H1 (cell line): ENCODE results near the gene MBLAC2. TPM values are rescaled to one million over a fixed set of nuclear protein-coding genes. Genes with fewer than 3 reads are reported as not detected.

ENCODE experiments used
- CTCF ChIA-PET: fragments of 300-600 bp; sonication (Branson Sonifier 250); formaldehyde crosslinking; loops from one replicate; lab custom pipeline; 2021; ENCODE audit not compliant: partially characterized antibody; lab: Charles Lee
- POLR2A ChIA-PET: fragments of 300-600 bp; sonication (Branson Sonifier 250); formaldehyde crosslinking; loops from one replicate; lab custom pipeline; 2021; ENCODE audit warnings: inconsistent platforms; ENCODE audit not compliant: partially characterized antibody; lab: Charles Lee
- DNase-seq, 2 experiments: peaks; one replicate each; pipeline versions ENCODE4 v3.0.0 to v3.0.0-alpha.2; 2010 to 2022; ENCODE audit warnings: low spot score in 2 of 2, low read depth in 1 of 2, mixed read lengths in 1 of 2
- FAIRE-seq: peaks from 2 replicates; lab custom pipeline; 2011; peaks lifted over from hg19 to GRCh38; lab: Jason Lieb, UNC
- H2AFZ ChIP-seq: 2 replicates; pipeline ENCODE4 v1.8.1; 2012; ENCODE audit warnings: low read length, inconsistent platforms
- H2AK5ac ChIP-seq: 2 replicates; pipeline ENCODE4 v1.6.1; 2013; ENCODE audit warnings: low read depth, low read length
- H2BK120ac ChIP-seq: replicated peaks from 2 replicates; pipeline ENCODE3; 2013; ENCODE audit warnings: low read depth, low read length, inconsistent platforms
- H2BK12ac ChIP-seq: 2 replicates; pipeline ENCODE4 v1.6.1; 2013; ENCODE audit warnings: low read depth, low read length
- H2BK15ac ChIP-seq: 2 replicates; pipeline ENCODE4 v1.6.1; 2013; ENCODE audit warnings: low read length
- H2BK20ac ChIP-seq: 2 replicates; pipeline ENCODE4 v1.6.1; 2013; ENCODE audit warnings: low read length
- H2BK5ac ChIP-seq: 2 replicates; pipeline ENCODE4 v1.6.1; 2013; ENCODE audit warnings: low read depth, low read length
- H3K14ac ChIP-seq: 2 replicates; pipeline ENCODE4 v1.6.1; 2013; ENCODE audit warnings: inconsistent platforms; ENCODE audit not compliant: insufficient read length
- H3K18ac ChIP-seq: 2 replicates; pipeline ENCODE4 v1.6.1; 2013; ENCODE audit warnings: low read length; ENCODE audit errors: extremely low read depth
- H3K23ac ChIP-seq: 2 replicates; pipeline ENCODE4 v1.6.1; 2013; ENCODE audit warnings: inconsistent platforms; ENCODE audit not compliant: insufficient read length
- H3K23me2 ChIP-seq: 2 replicates; pipeline ENCODE4 v1.6.1; 2013; ENCODE audit warnings: low read depth, low read length
- H3K27ac ChIP-seq: 2 replicates; pipeline ENCODE4 v1.6.1; 2011; ENCODE audit warnings: low read depth, low read length, inconsistent platforms
- H3K27me3 ChIP-seq, 4 experiments: replicated peaks in 1 of 4; 1 replicate in 1 of 4; 2 replicates in 3 of 4; pipeline versions ENCODE4 v1.6.1 to v1.8.1; 2011 to 2013; ENCODE audit warnings: low read length in 3 of 4, mild to moderate bottlenecking in 3 of 4, inconsistent platforms in 2 of 4, mixed read lengths in 2 of 4, moderate library complexity in 1 of 4; ENCODE audit not compliant: control insufficient read depth in 3 of 4, insufficient read depth in 3 of 4; ENCODE audit errors: extremely low read depth in 1 of 4
- H3K36me3 ChIP-seq, 4 experiments: 2 replicates each; pipeline versions ENCODE4 v1.6.1 to v1.8.1; 2011 to 2013; ENCODE audit warnings: mild to moderate bottlenecking in 4 of 4, low read length in 3 of 4, moderate library complexity in 2 of 4, control low read depth in 1 of 4, inconsistent platforms in 1 of 4; ENCODE audit not compliant: insufficient read depth in 4 of 4, control insufficient read depth in 2 of 4
- H3K4ac ChIP-seq: replicated peaks from 2 replicates; pipeline ENCODE3; 2013; ENCODE audit warnings: low read length, low read depth, mixed read lengths, inconsistent platforms; ENCODE audit not compliant: insufficient read length
- H3K4me1 ChIP-seq, 4 experiments: replicated peaks in 1 of 4; 1 replicate in 1 of 4; 2 replicates in 3 of 4; pipeline versions ENCODE4 v1.6.1 to v1.8.1; 2011 to 2013; ENCODE audit warnings: low read length in 3 of 4, inconsistent platforms in 2 of 4, mixed read lengths in 1 of 4; ENCODE audit not compliant: insufficient read depth in 4 of 4, control insufficient read depth in 3 of 4
- H3K4me2 ChIP-seq, 2 experiments: 2 replicates each; pipeline versions ENCODE4 v1.6.1 to v1.8.1; 2011 to 2013; ENCODE audit warnings: low read depth in 2 of 2, low read length in 2 of 2, control low read depth in 1 of 2, inconsistent platforms in 1 of 2, mild to moderate bottlenecking in 1 of 2; ENCODE audit not compliant: insufficient read depth in 1 of 2
- H3K4me3 ChIP-seq, 4 experiments: fragments of 200-600, 300-600 bp in 1 of 4; sonication (generic), shearing (Covaris generic), sonication (Bioruptor Twin) in 1 of 4; 2 replicates each; pipeline versions ENCODE4 v1.5.1 to v1.8.1; 2011 to 2016; ENCODE audit warnings: low read length in 4 of 4, low read depth in 3 of 4, control low read depth in 2 of 4, inconsistent platforms in 2 of 4, mild to moderate bottlenecking in 2 of 4, mixed read lengths in 1 of 4, moderate library complexity in 1 of 4; ENCODE audit not compliant: insufficient read depth in 2 of 4; ENCODE audit errors: extremely low read depth in 1 of 4
- H3K56ac ChIP-seq: replicated peaks from 2 replicates; pipeline ENCODE3; 2013; ENCODE audit warnings: low read depth, mild to moderate bottlenecking, mixed read lengths, low read length, inconsistent platforms; ENCODE audit not compliant: insufficient read length
- H3K79me1 ChIP-seq: 2 replicates; pipeline ENCODE4 v1.6.1; 2013; ENCODE audit warnings: low read depth, low read length, control low read depth
- H3K79me2 ChIP-seq, 2 experiments: 2 replicates each; pipeline versions ENCODE4 v1.6.1 to v1.8.1; 2012 to 2013; ENCODE audit warnings: low read length in 2 of 2, mild to moderate bottlenecking in 2 of 2, inconsistent platforms in 1 of 2; ENCODE audit not compliant: insufficient read depth in 2 of 2, control insufficient read depth in 1 of 2
- H3K9ac ChIP-seq, 4 experiments: replicated peaks in 1 of 4; 1 replicate in 1 of 4; 2 replicates in 3 of 4; pipeline versions ENCODE4 v1.6.1 to v1.8.1; 2011 to 2013; ENCODE audit warnings: low read depth in 3 of 4, low read length in 3 of 4, control low read depth in 2 of 4, mild to moderate bottlenecking in 2 of 4, moderate library complexity in 2 of 4, inconsistent platforms in 1 of 4; ENCODE audit errors: extremely low read depth in 1 of 4
- H3K9me3 ChIP-seq, 2 experiments: 2 replicates each; pipeline versions ENCODE4 v1.6.1 to v1.8.1; 2012 to 2013; ENCODE audit warnings: mild to moderate bottlenecking in 2 of 2, moderate library complexity in 2 of 2, control low read depth in 1 of 2, inconsistent platforms in 1 of 2, low read depth in 1 of 2, low read length in 1 of 2, mixed read lengths in 1 of 2; ENCODE audit not compliant: insufficient read depth in 2 of 2
- H4K20me1 ChIP-seq, 2 experiments: replicated peaks in 1 of 2; 2 replicates each; pipeline versions ENCODE3 to v1.8.1; 2011 to 2013; ENCODE audit warnings: inconsistent platforms in 2 of 2, low read length in 2 of 2, mild to moderate bottlenecking in 1 of 2; ENCODE audit not compliant: insufficient read depth in 2 of 2, control insufficient read depth in 1 of 2
- H4K5ac ChIP-seq: 2 replicates; pipeline ENCODE4 v1.6.1; 2013; ENCODE audit warnings: low read length, low read depth, mixed read lengths, inconsistent platforms; ENCODE audit not compliant: insufficient read length
- H4K8ac ChIP-seq: 2 replicates; pipeline ENCODE4 v1.8.0; 2013; ENCODE audit warnings: mild to moderate bottlenecking, moderate library complexity, low read length, inconsistent platforms; ENCODE audit not compliant: insufficient read depth; ENCODE audit errors: extremely low read depth
- H4K91ac ChIP-seq: replicated peaks from 2 replicates; pipeline ENCODE3; 2013; ENCODE audit warnings: low read length, mixed read lengths, inconsistent platforms; ENCODE audit not compliant: insufficient read length
- CBX5 ChIP-seq: fragments of 300-800, 300-1000 bp; sonication (generic); IDR thresholded peaks from 2 replicates; pipeline ENCODE4 v1.7.1; 2016; ENCODE audit warnings: antibody characterized with exemption, low read length, low read depth
- KDM4A ChIP-seq: IDR thresholded peaks from one replicate; pipeline ENCODE4 v1.7.1; 2012; ENCODE audit warnings: low read depth, mild to moderate bottlenecking, moderate library complexity, low read length, inconsistent platforms; ENCODE audit not compliant: severe bottlenecking
- RXRA ChIP-seq: IDR thresholded peaks from 2 replicates; pipeline ENCODE4 v1.6.1; 2011; ENCODE audit warnings: low read depth, mild to moderate bottlenecking, low read length, moderate library complexity; ENCODE audit not compliant: insufficient read depth
- SP1 ChIP-seq: IDR thresholded peaks from 2 replicates; pipeline ENCODE4 v1.6.1; 2011; ENCODE audit warnings: low read depth, low read length
- TCF12 ChIP-seq: IDR thresholded peaks from 2 replicates; pipeline ENCODE4 v1.6.1; 2011; ENCODE audit warnings: low read depth, mild to moderate bottlenecking, low read length
- WGBS, 2 experiments: shearing (Covaris generic) in 1 of 2; methylation state at CpG; one replicate each; pipeline versions ENCODE4 v1.1.6 to v1.1.7; 2013 to 2015; ENCODE audit warnings: low lambda C conversion rate in 2 of 2, mixed read lengths in 2 of 2, inconsistent platforms in 1 of 2, low coverage in 1 of 2, missing lambda C conversion rate in 1 of 2; ENCODE audit not compliant: insufficient replicate concordance in 2 of 2, insufficient coverage in 1 of 2, insufficient read length in 1 of 2; ENCODE audit errors: extremely low coverage in 1 of 2, missing lambda C conversion rate in 1 of 2; 5-methylcytosine and 5-hydroxymethylcytosine counted together
- polyA plus RNA-seq, 7 experiments: library from polyadenylated mRNA; depleted of rRNA in 3 of 7; stranded (reverse) in 5 of 7; unstranded in 2 of 7; fragments of >200 nt in 5 of 7; fragments of 200-250 nt in 2 of 7; gene quantifications; 1 replicate in 5 of 7; 2 replicates in 1 of 7; 4 replicates in 1 of 7; pipeline versions ENCODE4 v1.2.1 to v1.2.3, GENCODE V29; 2011 to 2013; ENCODE audit warnings: missing spikeins in 2 of 7, mixed read lengths in 2 of 7
- total RNA-seq: library from RNA; stranded (reverse); fragmentation: NEBNext Ultra II Directional; extraction: Animal tissue kit (Norgen Biotek cat#: 25700); gene quantifications from 2 replicates; pipeline ENCODE4 v1.2.1, GENCODE V29; 2021

MBLAC2 gene
- total and polyA plus RNA-seq, 2 of the 8 experiments (the other 6 are each of a cell fraction or from before 2014, with no cell fraction given): 2.8 to 6.7 TPM

DNA sequence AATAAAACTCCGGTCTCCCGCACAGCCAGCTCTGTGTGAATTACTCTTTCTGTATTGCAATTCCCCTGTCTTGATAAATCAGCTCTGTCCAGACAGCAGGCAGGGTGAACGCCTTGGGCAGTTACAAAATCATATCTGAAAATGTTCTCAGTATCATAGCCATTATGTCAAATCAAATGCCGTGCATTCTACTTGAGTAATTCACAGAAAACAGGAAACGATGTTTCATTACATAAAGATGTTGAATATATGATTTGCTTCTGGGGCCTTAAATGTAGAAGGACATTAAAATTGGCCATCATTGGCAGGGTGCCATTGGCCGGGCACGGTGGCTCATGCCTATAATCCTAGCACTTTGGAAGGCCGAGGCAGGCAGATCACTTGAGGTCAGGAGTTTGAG, 8.6 kb upstream of the MBLAC2 start:
- Histone ChIP-seq H3K4me3 (no peak overlapping the region), H2BK20ac (no peak overlapping the region), H3K14ac (no peak overlapping the region), H3K56ac (no peak overlapping the region), H2BK15ac (no peak overlapping the region), H3K79me1 (no peaks in the 10 kb centered on the region; the same call in 1 of the 2 replicates), H3K18ac (no peak overlapping the region), H3K27me3 (no peaks in the 10 kb centered on the region), H3K23me2 (no peaks in the 10 kb centered on the region), H4K91ac (no peak overlapping the region), H3K4ac (no peak overlapping the region), H2AK5ac (no peak overlapping the region), H4K20me1 (peaks cover 0 to 4% of the 10 kb centered on the region in 2 experiments), H3K4me2 (no peak overlapping the region), H3K23ac (no peak overlapping the region), H2BK5ac (no peak overlapping the region), H3K9ac (no peak overlapping the region), H2BK120ac (no peak overlapping the region), H2BK12ac (no peak overlapping the region), H3K79me2 (peaks cover 5 to 86% of the 10 kb centered on the region in 2 experiments; a peak in 2 of 4 replicates), H4K5ac (no peak overlapping the region), H3K9me3 (no peaks in the 10 kb centered on the region), H2AFZ (no peak overlapping the region), H3K4me1 (peaks cover 2 to 13% (median 8%) of the 10 kb centered on the region in 4 experiments; a peak in 4 of 7 replicates), H3K27ac (no peak overlapping the region), H4K8ac (no peak overlapping the region), H3K36me3 (peaks cover 0 to 38% (median 19%) of the 10 kb centered on the region in 4 experiments; a peak in 6 of 8 replicates)
- CTCF ChIA-PET: interaction anchor here (1.8 kb wide), 1 partner anchor 47 kb away, joined by 3 read pairs; no protein-coding TSS in a partner anchor
- POLR2A ChIA-PET: interaction anchor here (1.2 kb wide), 2 partner anchors 9 to 27 kb away, joined by 3 read pairs; partner anchors contain the start of gene MBLAC2
- 90% methylated on average over 8 of the region's 8 CpGs; no CpG with 5 or more reads in 1 of the 2 experiments for WGBS, 2 experiments
- DNase-seq (no peak), FAIRE-seq (no peak)
- TF ChIP-seq TCF12 (no peak), RXRA (no peak), CBX5 (no peak), KDM4A (no peak), SP1 (no peak)
